SK-N-SH (cell line): ENCODE results near the gene PJA2. TPM values are rescaled to one million over a fixed set of nuclear protein-coding genes. Genes with fewer than 3 reads are reported as not detected.

Source experiments
- CTCF ChIA-PET: fragments of 300-600, 350-600 bp; formaldehyde crosslinking; extraction: SDS; loops from one replicate; lab custom pipeline; 2021; lab: Yijun Ruan, JAX
- POLR2A ChIA-PET: fragments of 350-600 bp; sonication (Branson Sonifier 250); formaldehyde crosslinking; extraction: SDS; loops from one replicate; lab custom pipeline; 2020; ENCODE audit warnings: antibody characterized with exemption, inconsistent platforms; lab: Yijun Ruan, JAX
- DNase-seq: peaks from one replicate; pipeline ENCODE4 v3.0.0; 2012
- H2AFZ ChIP-seq: fragments of 200-600 bp; sonication (generic); 2 replicates; pipeline ENCODE4 v1.8.1; 2016; ENCODE audit warnings: antibody characterized with exemption, mild to moderate bottlenecking, low read depth
- H3F3A ChIP-seq: fragments of 200-600 bp; sonication (generic); replicated peaks from 2 replicates; pipeline ENCODE3; 2016; ENCODE audit warnings: antibody characterized with exemption, mild to moderate bottlenecking; ENCODE audit not compliant: insufficient read depth
- H3K27ac ChIP-seq, 2 experiments: fragments of 200-500 bp in 1 of 2; fragments of 200-600 bp in 1 of 2; sonication (Bioruptor generic) in 1 of 2; sonication (generic), shearing (Covaris generic) in 1 of 2; 2 replicates each; pipeline versions ENCODE4 v1.5.1 to v1.6.1; 2014 to 2016; ENCODE audit warnings: low read depth in 2 of 2, inconsistent platforms in 1 of 2, low read length in 1 of 2, mild to moderate bottlenecking in 1 of 2, mixed read lengths in 1 of 2
- H3K27me3 ChIP-seq: fragments of 200-600 bp; sonication (generic), shearing (Covaris generic); 2 replicates; pipeline ENCODE4 v1.6.1; 2016; ENCODE audit warnings: mixed run types; ENCODE audit not compliant: insufficient read depth
- H3K36me3 ChIP-seq, 2 experiments: fragments of 200-500 bp in 1 of 2; fragments of 200-600 bp in 1 of 2; sonication (Bioruptor generic) in 1 of 2; sonication (generic) in 1 of 2; replicated peaks in 1 of 2; 2 replicates each; pipeline versions ENCODE3 to v1.5.1; 2014 to 2016; ENCODE audit warnings: low read length in 1 of 2, mild to moderate bottlenecking in 1 of 2; ENCODE audit not compliant: insufficient read depth in 2 of 2, control insufficient read depth in 1 of 2
- H3K4me1 ChIP-seq, 2 experiments: fragments of 200-500 bp in 1 of 2; fragments of 200-600 bp in 1 of 2; sonication (Bioruptor generic) in 1 of 2; sonication (generic), shearing (Covaris generic) in 1 of 2; 2 replicates each; pipeline versions ENCODE4 v1.5.1 to v1.6.1; 2014 to 2016; ENCODE audit warnings: low read depth in 1 of 2, low read length in 1 of 2, mixed run types in 1 of 2; ENCODE audit not compliant: insufficient read depth in 2 of 2, control insufficient read depth in 1 of 2
- H3K4me2 ChIP-seq: fragments of 200-600 bp; sonication (generic), shearing (Covaris generic); 2 replicates; pipeline ENCODE4 v1.6.1; 2017; ENCODE audit warnings: mixed run types
- H3K4me3 ChIP-seq, 2 experiments: fragments of 200-500 bp in 1 of 2; fragments of 200-600 bp in 1 of 2; sonication (Bioruptor generic) in 1 of 2; sonication (generic), shearing (Covaris generic) in 1 of 2; 2 replicates each; pipeline versions ENCODE4 v1.5.1 to v1.8.1; 2014 to 2016; ENCODE audit warnings: low read depth in 2 of 2, inconsistent platforms in 1 of 2, low read length in 1 of 2, mild to moderate bottlenecking in 1 of 2, mixed read lengths in 1 of 2, moderate library complexity in 1 of 2
- H3K79me2 ChIP-seq: fragments of 200-600 bp; sonication (generic); 2 replicates; pipeline ENCODE4 v1.8.1; 2017; ENCODE audit warnings: mild to moderate bottlenecking; ENCODE audit not compliant: insufficient read depth
- H3K9ac ChIP-seq: fragments of 200-600 bp; sonication (generic); 2 replicates; pipeline ENCODE4 v1.6.1; 2017; ENCODE audit warnings: mixed run types
- H3K9me2 ChIP-seq: fragments of 200-600 bp; sonication (generic); 2 replicates; pipeline ENCODE4 v1.6.1; 2017; ENCODE audit warnings: mixed run types
- H3K9me3 ChIP-seq: fragments of 200-600 bp; sonication (generic); 2 replicates; pipeline ENCODE4 v1.6.1; 2017; ENCODE audit warnings: mixed run types, mild to moderate bottlenecking, moderate library complexity
- H4K20me1 ChIP-seq: fragments of 200-600 bp; sonication (generic); 2 replicates; pipeline ENCODE4 v1.6.1; 2017; ENCODE audit warnings: mild to moderate bottlenecking, mixed run types; ENCODE audit not compliant: insufficient read depth
- ELF1 ChIP-seq: IDR thresholded peaks from 2 replicates; pipeline ENCODE4 v1.4.0; 2012
- FOSL2 ChIP-seq: IDR thresholded peaks from 2 replicates; pipeline ENCODE4 v1.4.0; 2012; ENCODE audit warnings: low read depth, mild to moderate bottlenecking, moderate library complexity, borderline replicate concordance
- MXI1 ChIP-seq: IDR thresholded peaks from 2 replicates; pipeline ENCODE4 v1.6.1; 2012; ENCODE audit warnings: mild to moderate bottlenecking, low read depth, low read length, improper control_type of control experiment
- NFIC ChIP-seq: IDR thresholded peaks from 2 replicates; pipeline ENCODE4 v1.4.0; 2012; ENCODE audit warnings: borderline replicate concordance
- RFX5 ChIP-seq: IDR thresholded peaks from 2 replicates; pipeline ENCODE4 v1.6.1; 2012; ENCODE audit warnings: mild to moderate bottlenecking, improper control_type of control experiment, low read length
- SMC3 ChIP-seq: IDR thresholded peaks from 2 replicates; pipeline ENCODE4 v1.6.1; 2012; ENCODE audit warnings: low read depth, low read length, improper control_type of control experiment
- TAF1 ChIP-seq: IDR thresholded peaks from 2 replicates; pipeline ENCODE4 v1.6.1; 2012; ENCODE audit warnings: low read depth, mild to moderate bottlenecking, low read length, moderate library complexity, borderline replicate concordance
- TCF12 ChIP-seq: IDR thresholded peaks from 2 replicates; pipeline ENCODE4 v1.4.0; 2012
- TEAD4 ChIP-seq: IDR thresholded peaks from 2 replicates; pipeline ENCODE4 v1.4.0; 2012; ENCODE audit warnings: mild to moderate bottlenecking, borderline replicate concordance; ENCODE audit not compliant: insufficient read depth
- YY1 ChIP-seq: IDR thresholded peaks from 2 replicates; pipeline ENCODE4 v1.4.0; 2012; ENCODE audit warnings: low read depth, mild to moderate bottlenecking
- WGBS: methylation state at CpG from one replicate; pipeline ENCODE4 v1.1.6; 2017; ENCODE audit warnings: low lambda C conversion rate; 5-methylcytosine and 5-hydroxymethylcytosine counted together
- polyA plus RNA-seq, 3 experiments: library from polyadenylated mRNA; depleted of rRNA; stranded (reverse); fragments of >200 nt; gene quantifications; 2 replicates each; pipeline ENCODE4 v1.2.3, GENCODE V29; 2012
- TF ChIP-seq, protein P1 (sequence below): IDR thresholded peaks from 2 replicates; pipeline ENCODE4 v1.6.1; 2012; ENCODE audit warnings: mild to moderate bottlenecking, low read depth, low read length, moderate library complexity
- TF ChIP-seq, protein P2 (sequence below): IDR thresholded peaks from 2 replicates; pipeline ENCODE4 v1.4.0; 2012; ENCODE audit warnings: low read depth

The PJA2 gene
- polyA plus RNA-seq, 1 of the 3 experiments (the other 2 are of a cell fraction): 30.7 TPM

DNA sequence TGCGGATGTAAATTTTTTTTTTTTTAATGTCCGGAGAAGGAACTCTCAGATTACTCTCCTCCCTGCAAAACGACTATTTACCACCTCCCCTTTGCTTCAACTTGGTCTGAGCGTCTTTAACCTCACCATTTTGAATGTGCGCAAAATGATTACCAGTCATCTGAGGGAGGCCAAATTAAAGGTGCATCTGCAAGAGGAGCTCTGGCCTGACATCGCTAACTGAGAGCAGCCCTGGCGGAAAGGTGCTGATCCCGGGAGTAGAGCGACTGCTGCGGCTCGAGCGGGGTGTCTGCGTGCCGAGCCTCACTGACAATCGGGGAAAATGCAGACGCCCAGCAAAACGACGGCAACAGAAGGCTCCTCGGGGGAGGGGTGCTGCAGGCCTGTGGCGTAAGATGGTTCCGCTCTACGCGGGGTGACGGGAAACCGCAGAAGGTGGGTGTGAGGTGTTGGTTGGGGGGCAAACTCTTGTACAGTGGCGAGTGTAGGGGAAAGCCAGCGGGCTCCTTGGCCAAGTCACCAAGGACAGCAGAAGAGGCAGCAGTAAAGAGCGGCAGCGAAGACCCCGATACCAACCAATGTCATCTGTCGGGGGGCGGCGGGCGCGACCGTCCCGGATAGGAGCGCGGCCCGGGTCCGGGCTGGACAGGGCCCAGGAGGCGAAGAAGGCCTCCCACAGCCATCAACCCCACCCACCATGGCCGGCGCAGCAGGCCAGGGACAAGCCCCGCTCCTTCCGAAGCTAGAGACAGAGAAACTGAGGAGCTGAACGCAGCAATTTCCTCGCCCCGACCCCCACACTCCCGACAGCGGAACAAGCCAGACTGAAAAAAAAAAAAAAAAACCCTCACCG, 557 bp downstream of the PJA2 start:
- Histone ChIP-seq H3K9me3 (no peaks in the 10 kb centered on the region), H2AFZ (peak overlapping the region; percentile 29; the same call in 1 of the 2 replicates), H3K9ac (peak overlapping the region; percentile 96), H3K79me2 (peaks cover 52% of the 10 kb centered on the region), H3K36me3 (peaks cover 0 to 6% of the 10 kb centered on the region in 2 experiments), H3K4me1 (peaks cover 13 to 25% of the 10 kb centered on the region in 2 experiments), H3K27ac (peak overlapping the region; percentile 98 to 99), H3K4me3 (peak overlapping the region; percentile 93 to 96), H4K20me1 (peaks cover 47% of the 10 kb centered on the region), H3K4me2 (peak overlapping the region; percentile 74), H3F3A (peaks cover 28% of the 10 kb centered on the region), H3K9me2 (no peaks in the 10 kb centered on the region), H3K27me3 (no peaks in the 10 kb centered on the region)
- CTCF ChIA-PET: interaction anchor here (0.8 kb wide), 1 partner anchor 335 kb away, joined by 3 read pairs; no protein-coding TSS in a partner anchor
- TF ChIP-seq, protein P1, sequence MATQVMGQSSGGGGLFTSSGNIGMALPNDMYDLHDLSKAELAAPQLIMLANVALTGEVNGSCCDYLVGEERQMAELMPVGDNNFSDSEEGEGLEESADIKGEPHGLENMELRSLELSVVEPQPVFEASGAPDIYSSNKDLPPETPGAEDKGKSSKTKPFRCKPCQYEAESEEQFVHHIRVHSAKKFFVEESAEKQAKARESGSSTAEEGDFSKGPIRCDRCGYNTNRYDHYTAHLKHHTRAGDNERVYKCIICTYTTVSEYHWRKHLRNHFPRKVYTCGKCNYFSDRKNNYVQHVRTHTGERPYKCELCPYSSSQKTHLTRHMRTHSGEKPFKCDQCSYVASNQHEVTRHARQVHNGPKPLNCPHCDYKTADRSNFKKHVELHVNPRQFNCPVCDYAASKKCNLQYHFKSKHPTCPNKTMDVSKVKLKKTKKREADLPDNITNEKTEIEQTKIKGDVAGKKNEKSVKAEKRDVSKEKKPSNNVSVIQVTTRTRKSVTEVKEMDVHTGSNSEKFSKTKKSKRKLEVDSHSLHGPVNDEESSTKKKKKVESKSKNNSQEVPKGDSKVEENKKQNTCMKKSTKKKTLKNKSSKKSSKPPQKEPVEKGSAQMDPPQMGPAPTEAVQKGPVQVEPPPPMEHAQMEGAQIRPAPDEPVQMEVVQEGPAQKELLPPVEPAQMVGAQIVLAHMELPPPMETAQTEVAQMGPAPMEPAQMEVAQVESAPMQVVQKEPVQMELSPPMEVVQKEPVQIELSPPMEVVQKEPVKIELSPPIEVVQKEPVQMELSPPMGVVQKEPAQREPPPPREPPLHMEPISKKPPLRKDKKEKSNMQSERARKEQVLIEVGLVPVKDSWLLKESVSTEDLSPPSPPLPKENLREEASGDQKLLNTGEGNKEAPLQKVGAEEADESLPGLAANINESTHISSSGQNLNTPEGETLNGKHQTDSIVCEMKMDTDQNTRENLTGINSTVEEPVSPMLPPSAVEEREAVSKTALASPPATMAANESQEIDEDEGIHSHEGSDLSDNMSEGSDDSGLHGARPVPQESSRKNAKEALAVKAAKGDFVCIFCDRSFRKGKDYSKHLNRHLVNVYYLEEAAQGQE: peak; percentile 54; the same call in 1 of the 2 replicates
- 0 out of 2 replicates have a peak, but pooled peaks have one; percentile 5 for TF ChIP-seq ELF1
- TF ChIP-seq YY1: peak; percentile 42; the same call in 1 of the 2 replicates
- no peak for TF ChIP-seq SMC3
- no peak; the same call in 1 of the 2 replicates for TF ChIP-seq TCF12
- TF ChIP-seq RFX5: 0 out of 2 replicates have a peak, but pooled peaks have one; percentile 9
- TF ChIP-seq MXI1: 0 out of 2 replicates have a peak, but pooled peaks have one; percentile 25
- peak; percentile 47 for TF ChIP-seq TAF1
- TF ChIP-seq, protein P2, sequence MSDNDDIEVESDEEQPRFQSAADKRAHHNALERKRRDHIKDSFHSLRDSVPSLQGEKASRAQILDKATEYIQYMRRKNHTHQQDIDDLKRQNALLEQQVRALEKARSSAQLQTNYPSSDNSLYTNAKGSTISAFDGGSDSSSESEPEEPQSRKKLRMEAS: peak; percentile 34; the same call in 1 of the 2 replicates
- under 1% methylated on average over 28 of the region's 52 CpGs for WGBS
- POLR2A ChIA-PET: interaction anchor here (1.3 to 2.0 kb wide), 2 partner anchors 682 to 1027 kb away, joined by 4 to 10 read pairs; partner anchors contain the start of gene FBXL17
- DNase-seq: peak; percentile 77

DNA sequence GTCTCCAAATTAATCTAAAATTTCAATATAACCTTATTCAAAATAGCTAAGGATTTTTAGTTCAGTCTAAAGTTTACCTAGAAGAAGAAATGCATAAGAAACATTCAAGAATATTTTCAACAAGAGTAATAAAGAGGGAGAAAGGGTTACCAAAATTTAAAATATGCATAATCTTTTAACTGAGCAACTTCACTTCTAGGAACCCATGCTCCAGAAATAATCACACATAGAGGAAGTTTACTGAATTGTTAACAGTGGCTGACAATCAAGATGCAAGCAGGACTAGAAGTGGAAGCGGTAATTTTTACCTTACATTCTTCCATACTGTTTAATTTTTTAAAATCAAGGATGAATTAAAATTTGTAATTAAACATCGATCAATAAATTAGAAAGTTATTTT, 1.9 kb downstream of the PJA2 start:
- H3K79me2 ChIP-seq: peaks cover 65% of the 10 kb centered on the region
- no peaks in the 10 kb centered on the region for H3K9me3 ChIP-seq
- H4K20me1 ChIP-seq: peaks cover 60% of the 10 kb centered on the region
- no peaks in the 10 kb centered on the region for H3K9me2 ChIP-seq
- peaks cover 28% of the 10 kb centered on the region for H3F3A ChIP-seq
- H3K27ac ChIP-seq: peak overlapping the region; percentile 34 to 98
- no peak for TF ChIP-seq FOSL2
- TF ChIP-seq TEAD4: no peak
- no peak for TF ChIP-seq NFIC
- H3K4me1 ChIP-seq: peaks cover 13 to 18% of the 10 kb centered on the region in 2 experiments
- POLR2A ChIA-PET: no interaction called here
- WGBS: 17% methylated on average over 2 of the region's 2 CpGs
- H3K36me3 ChIP-seq: peaks cover 0 to 18% of the 10 kb centered on the region in 2 experiments
- no peaks in the 10 kb centered on the region for H3K27me3 ChIP-seq
- H3K4me2 ChIP-seq: peak overlapping the region; percentile 74
- peak overlapping the region; percentile 93 to 96 for H3K4me3 ChIP-seq
- H2AFZ ChIP-seq: no peak overlapping the region
- no peak for DNase-seq
- peak overlapping the region; percentile 96 for H3K9ac ChIP-seq
- CTCF ChIA-PET: interaction anchor here (1.0 kb wide), 1 partner anchor 21 kb away, joined by 3 read pairs; no protein-coding TSS in a partner anchor
